Urinary bladder (tissue), 4 donors: ENCODE data around the gene NANOG. TPM values are rescaled to one million over a fixed set of nuclear protein-coding genes. Genes with fewer than 3 reads are reported as not detected.
"Not testable (repeated sequence)": the region's sequence is repeated elsewhere in the genome, so short reads cannot be mapped to it uniquely, and the experiment has no call there.

Source experiments
- DNase-seq: peaks from one replicate; pipeline ENCODE4 v3.0.0-alpha.2; 2015; ENCODE audit errors: extremely low spot score
- H3K27ac ChIP-seq: one replicate; pipeline ENCODE4 v1.5.1; 2013; ENCODE audit warnings: low read depth, mild to moderate bottlenecking, moderate library complexity
- H3K36me3 ChIP-seq: one replicate; pipeline ENCODE4 v1.6.1; 2013; ENCODE audit warnings: mild to moderate bottlenecking, moderate library complexity; ENCODE audit not compliant: insufficient read depth
- H3K4me1 ChIP-seq: one replicate; pipeline ENCODE4 v1.6.1; 2013; ENCODE audit warnings: mild to moderate bottlenecking, moderate library complexity; ENCODE audit not compliant: insufficient read depth
- H3K4me3 ChIP-seq: one replicate; pipeline ENCODE4 v1.5.1; 2013; ENCODE audit warnings: low read depth, low read length
- WGBS: extraction: QIAGEN DNeasy Blood & Tissue Kit; methylation state at CpG from one replicate; pipeline ENCODE4 v1.1.7; 2013; 5-methylcytosine and 5-hydroxymethylcytosine counted together
- polyA plus RNA-seq: library from polyadenylated mRNA; stranded (reverse); fragments of 200-250 nt; gene quantifications from one replicate; pipeline ENCODE4 v1.2.3, GENCODE V29; 2013
- total RNA-seq: library from RNA; depleted of rRNA; stranded (reverse); fragments of >200 nt; gene quantifications from one replicate; pipeline ENCODE4 v1.2.3, GENCODE V29; 2014
- donor health status: healthy with polysubstance abuse.
- donor health status: healthy.

The NANOG gene
- total RNA-seq (0.21 TPM), polyA plus RNA-seq (not detected)

DNA sequence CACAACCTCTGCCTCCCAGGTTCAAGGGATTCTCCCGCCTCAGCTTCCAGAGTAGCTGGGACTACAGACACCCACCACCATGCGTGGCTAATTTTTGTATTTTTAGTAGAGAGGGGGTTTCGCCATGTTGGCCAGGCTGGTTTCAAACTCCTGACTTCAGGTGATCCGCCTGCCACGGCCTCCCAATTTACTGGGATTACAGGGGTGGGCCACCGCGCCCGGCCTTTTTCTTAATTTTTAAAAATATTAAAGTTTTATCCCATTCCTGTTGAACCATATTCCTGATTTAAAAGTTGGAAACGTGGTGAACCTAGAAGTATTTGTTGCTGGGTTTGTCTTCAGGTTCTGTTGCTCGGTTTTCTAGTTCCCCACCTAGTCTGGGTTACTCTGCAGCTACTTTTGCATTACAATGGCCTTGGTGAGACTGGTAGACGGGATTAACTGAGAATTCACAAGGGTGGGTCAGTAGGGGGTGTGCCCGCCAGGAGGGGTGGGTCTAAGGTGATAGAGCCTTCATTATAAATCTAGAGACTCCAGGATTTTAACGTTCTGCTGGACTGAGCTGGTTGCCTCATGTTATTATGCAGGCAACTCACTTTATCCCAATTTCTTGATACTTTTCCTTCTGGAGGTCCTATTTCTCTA, at the start of gene NANOG:
Gene NANOG (plus strand): TSS at position 519 of the 645 bp plus-strand sequence. CDS start 213 bp downstream, outside the sequence.
- not testable (repeated sequence) for H3K36me3 ChIP-seq, H3K4me1 ChIP-seq, H3K27ac ChIP-seq, DNase-seq, H3K4me3 ChIP-seq
- WGBS, result 56% methylated on average over 13 of the region's 13 CpGs

- no peaks in the 10 kb centered on the region for H3K4me1 ChIP-seq
- H3K4me3 ChIP-seq, result no peak within 1 kb of the TSS
- DNase-seq, result no peak
- 79% methylated on average over 5 of the region's 5 CpGs for WGBS
- H3K36me3 ChIP-seq, result no peaks in the 10 kb centered on the region
- no peak within 1 kb of the TSS for H3K27ac ChIP-seq
These were observed 42.0 kb upstream of the NANOG start, which contains the start of gene CLEC4C for GRCh38 chr12:7747246-7747645. CLEC4C (minus strand) TSS chr12:7747375; CDS start chr12:7747348, 27 bp downstream.

DNA sequence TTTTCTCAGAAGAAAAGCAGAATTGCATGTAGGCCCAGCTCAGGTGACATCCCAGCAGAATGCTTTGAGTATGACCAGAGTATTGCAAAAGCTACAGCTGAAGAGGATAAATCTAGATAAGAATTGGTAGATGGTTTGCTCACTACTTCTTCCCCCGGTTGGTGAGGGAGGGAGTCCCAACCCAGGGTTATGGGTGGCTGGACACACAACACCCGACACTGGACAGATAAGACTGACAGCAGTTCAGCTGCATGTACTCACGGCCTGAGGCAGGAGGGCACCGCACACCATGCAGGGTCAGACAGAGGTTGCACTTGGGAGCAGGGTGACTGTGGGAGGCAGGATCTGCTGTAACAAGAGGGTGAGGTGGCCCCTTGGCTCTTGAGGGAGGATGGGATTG, 40.4 kb upstream of the NANOG start:
- H3K4me1 ChIP-seq, result no peaks in the 10 kb centered on the region
- DNase-seq, result no peak
- no peak overlapping the region for H3K4me3 ChIP-seq
- H3K27ac ChIP-seq, result no peak overlapping the region
- WGBS, result 51% methylated on average over 4 of the region's 4 CpGs
- no peaks in the 10 kb centered on the region for H3K36me3 ChIP-seq

GRCh38 chr12:7749442-7749841, 39.8 kb upstream of the NANOG start:
- DNase-seq, result no peak
- 83% methylated on average over 8 of the region's 8 CpGs for WGBS
- Histone ChIP-seq H3K4me3 (no peak overlapping the region), H3K36me3 (no peaks in the 10 kb centered on the region), H3K4me1 (no peaks in the 10 kb centered on the region), H3K27ac (no peak overlapping the region)

DNA sequence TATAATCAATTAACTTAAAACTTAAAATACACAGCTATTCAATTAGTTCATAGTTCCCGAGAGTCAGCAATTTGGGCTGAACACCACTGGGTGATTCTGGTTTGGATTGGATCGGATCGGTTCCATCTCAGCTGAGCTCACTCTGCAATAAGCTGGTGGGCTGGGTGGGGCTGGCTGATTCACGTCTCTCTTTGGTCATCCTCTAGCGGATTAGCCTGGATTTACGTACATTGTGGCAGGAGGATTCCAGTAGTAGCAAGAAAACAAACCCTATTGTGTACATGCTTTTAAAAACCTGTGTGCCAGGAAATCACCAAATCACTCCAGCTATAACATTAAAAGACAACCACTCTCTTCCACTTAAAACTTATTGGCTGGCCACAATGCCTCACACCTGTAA, 38.9 kb upstream of the NANOG start:
- no peak overlapping the region for H3K27ac ChIP-seq
- H3K4me1 ChIP-seq, result no peaks in the 10 kb centered on the region
- WGBS, result 81% methylated on average over 6 of the region's 6 CpGs
- H3K4me3 ChIP-seq, result no peak overlapping the region
- no peaks in the 10 kb centered on the region for H3K36me3 ChIP-seq
- no peak for DNase-seq

GRCh38 chr12:7751394-7751793, 37.8 kb upstream of the NANOG start:
- Histone ChIP-seq H3K4me1 (no peaks in the 10 kb centered on the region), H3K4me3 (no peak overlapping the region), H3K36me3 (no peaks in the 10 kb centered on the region), H3K27ac (no peak overlapping the region)
- DNase-seq, result no peak
- 86% methylated on average over 20 of the region's 20 CpGs for WGBS

DNA sequence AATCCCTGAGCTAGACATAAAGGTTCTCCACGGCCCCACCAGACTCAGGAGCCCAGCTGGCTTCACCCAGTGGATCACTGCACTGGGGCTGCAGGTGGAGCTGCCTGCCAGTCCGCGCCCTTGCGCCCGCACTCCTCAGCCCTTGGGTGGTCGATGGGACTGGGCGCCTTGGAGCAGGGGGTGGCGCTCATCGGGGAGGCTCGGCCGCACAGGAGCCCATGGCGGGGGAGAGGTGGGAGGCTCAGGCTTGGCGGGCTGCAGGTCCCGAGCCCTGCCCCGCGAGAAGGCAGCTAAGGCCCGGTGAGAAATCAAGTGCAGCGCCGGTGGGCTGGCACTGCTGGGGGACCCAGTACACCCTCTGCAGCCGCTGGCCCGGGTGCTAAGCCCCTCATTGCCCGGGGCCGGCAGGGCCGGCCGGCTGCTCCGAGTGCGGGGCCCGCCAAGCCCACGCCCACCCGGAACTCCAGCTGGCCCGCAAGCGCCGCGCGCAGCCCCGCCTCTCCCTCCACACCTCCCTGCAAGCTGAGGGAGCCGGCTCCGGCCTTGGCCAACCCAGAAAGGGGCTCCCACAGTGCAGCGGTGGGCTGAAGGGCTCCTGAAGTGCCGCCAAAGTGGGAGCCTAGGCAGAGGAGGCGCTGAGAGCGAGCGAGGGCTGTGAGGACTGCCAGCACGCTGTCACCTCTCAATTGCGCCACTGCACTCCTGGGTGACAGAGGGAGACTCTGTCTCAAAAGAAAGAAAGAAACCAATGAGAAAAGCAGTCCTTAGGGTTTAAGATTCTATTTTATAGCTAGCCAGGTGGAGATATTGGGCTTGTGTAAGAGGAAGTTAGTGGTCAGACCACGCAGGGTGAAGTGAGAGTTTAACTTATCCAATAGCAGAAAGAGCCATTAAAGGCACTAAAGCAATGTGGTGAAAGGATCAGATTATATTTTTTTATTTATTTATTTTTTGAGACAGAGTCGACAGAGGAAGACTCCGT, 37.0 kb upstream of the NANOG start:
- H3K4me3 ChIP-seq, DNase-seq, H3K36me3 ChIP-seq, H3K4me1 ChIP-seq, H3K27ac ChIP-seq: not testable (repeated sequence)
- 93% methylated on average over 41 of the region's 48 CpGs for WGBS

- H3K4me3 ChIP-seq, DNase-seq, H3K36me3 ChIP-seq, H3K4me1 ChIP-seq, H3K27ac ChIP-seq: not testable (repeated sequence)
- WGBS, result 91% methylated on average over 9 of the region's 9 CpGs
These were observed 33.5 kb upstream of the NANOG start for GRCh38 chr12:7755668-7756067.

- Histone ChIP-seq H3K4me3 (no peak overlapping the region), H3K36me3 (no peaks in the 10 kb centered on the region), H3K27ac (no peak overlapping the region), H3K4me1 (no peaks in the 10 kb centered on the region)
- no peak for DNase-seq
- WGBS, result 61% methylated on average over 2 of the region's 2 CpGs
These were observed 32.2 kb upstream of the NANOG start for GRCh38 chr12:7756993-7757392.

DNA sequence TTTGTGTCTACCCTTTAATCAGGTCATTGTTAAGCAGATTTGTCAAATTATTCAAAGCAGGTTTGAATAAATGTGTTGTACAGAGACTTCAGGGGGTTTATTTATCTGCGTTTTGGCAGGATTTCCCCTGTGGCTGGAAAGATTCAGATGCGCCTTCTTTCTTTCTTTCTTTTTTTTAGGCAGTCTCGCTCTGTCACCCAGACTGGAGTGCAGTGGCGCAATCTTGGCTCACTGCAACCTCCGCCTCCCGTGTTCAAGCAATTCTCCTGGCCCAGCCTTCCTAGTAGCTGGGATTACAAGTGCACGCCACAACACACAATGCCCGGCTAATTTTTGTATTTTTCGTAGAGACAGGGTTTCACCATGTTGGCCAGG, 30.4 kb upstream of the NANOG start:
- DNase-seq, result no peak

DNA sequence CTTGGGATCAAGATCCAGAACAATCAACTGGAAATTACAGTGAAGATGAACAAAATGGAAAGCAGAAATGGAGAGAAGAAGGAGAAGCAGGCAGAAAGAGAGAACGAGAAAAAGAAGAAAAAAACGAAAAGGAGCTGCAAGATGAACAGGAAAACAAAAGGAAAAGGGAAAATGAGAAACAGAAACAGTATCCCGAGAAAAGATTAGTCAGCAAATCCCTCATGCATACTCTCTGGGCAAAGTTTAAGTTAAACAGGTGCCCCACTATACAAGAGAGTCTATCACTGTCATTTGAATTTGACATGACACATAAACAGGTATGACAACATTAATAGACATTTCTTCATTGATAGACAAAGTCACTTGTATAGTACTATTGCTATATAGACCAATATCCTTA, 19.2 kb upstream of the NANOG start:
- 61% methylated on average over 3 of the region's 3 CpGs for WGBS
- H3K4me3 ChIP-seq, result no peak overlapping the region
- H3K27ac ChIP-seq, result no peak overlapping the region
- no peak for DNase-seq
- H3K4me1 ChIP-seq, result no peaks in the 10 kb centered on the region
- no peaks in the 10 kb centered on the region for H3K36me3 ChIP-seq

More for the DNA sequence above, 30.4 kb upstream of the NANOG start:
- Histone ChIP-seq H3K27ac (no peak overlapping the region), H3K4me1 (no peaks in the 10 kb centered on the region), H3K36me3 (no peaks in the 10 kb centered on the region), H3K4me3 (no peak overlapping the region)
- 46% methylated on average over 9 of the region's 9 CpGs for WGBS

- no peaks in the 10 kb centered on the region for H3K4me1 ChIP-seq
- H3K36me3 ChIP-seq, result peaks cover 2% of the 10 kb centered on the region
- no peak overlapping the region for H3K27ac ChIP-seq
- DNase-seq, result no peak
- WGBS, result 81% methylated on average over 3 of the region's 3 CpGs
- no peak overlapping the region for H3K4me3 ChIP-seq
These were observed 7.9 kb upstream of the NANOG start for GRCh38 chr12:7781274-7781673.

- Histone ChIP-seq H3K36me3 (peaks cover 2% of the 10 kb centered on the region), H3K4me1 (no peaks in the 10 kb centered on the region), H3K4me3 (no peak overlapping the region), H3K27ac (no peak overlapping the region)
- no peak for DNase-seq
- 92% methylated on average over 6 of the region's 6 CpGs for WGBS
These were observed 7.1 kb upstream of the NANOG start for GRCh38 chr12:7782055-7782454.

- H3K27ac ChIP-seq, H3K4me1 ChIP-seq, DNase-seq, H3K36me3 ChIP-seq, H3K4me3 ChIP-seq: not testable (repeated sequence)
- whole genome bisulfite sequencing, result 88% methylated on average over 9 of the region's 9 CpGs
These were observed 5.8 kb upstream of the NANOG start for GRCh38 chr12:7783433-7783832.
